Esophagus squamous epithelium (tissue), 5 donors: ENCODE measurements around the gene RBM10. TPM values are rescaled to one million over a fixed set of nuclear protein-coding genes. Genes with fewer than 3 reads are reported as not detected.

Source experiments
- DNase-seq: peaks from one replicate; lab custom pipeline; 2025; lab: John Stamatoyannopoulos, UW
- H3K27ac ChIP-seq, 4 donors: fragments of 200-600 bp; sonication (generic); one replicate each; pipeline ENCODE4 v1.5.1; 2016 to 2019; ENCODE audit warnings: mild to moderate bottlenecking in 1 of 4
- H3K27me3 ChIP-seq, 4 donors: fragments of 200-600 bp; sonication (generic); 1 replicate in 3 of 4; 2 replicates in 1 of 4; pipeline versions ENCODE4 v1.5.1 to v1.6.0; 2017 to 2021; ENCODE audit warnings: antibody characterized with exemption in 1 of 4
- H3K36me3 ChIP-seq, 3 donors: fragments of 200-600 bp; sonication (generic); one replicate each; pipeline ENCODE4 v1.5.1; 2016 to 2019
- H3K4me1 ChIP-seq, 3 donors: fragments of 200-600 bp; sonication (generic); one replicate each; pipeline ENCODE4 v1.5.1; 2017 to 2019
- H3K4me3 ChIP-seq, 4 donors: fragments of 200-600 bp; sonication (generic); 1 replicate in 3 of 4; 2 replicates in 1 of 4; pipeline ENCODE4 v1.5.1; 2016 to 2019; ENCODE audit warnings: mild to moderate bottlenecking in 2 of 4, moderate library complexity in 1 of 4
- H3K9me3 ChIP-seq, 3 donors: fragments of 200-600 bp; sonication (generic); one replicate each; pipeline ENCODE4 v1.5.1; 2016 to 2019
- POLR2A ChIP-seq, 4 donors: fragments of 450-650 bp; IDR thresholded peaks; one replicate each; pipeline ENCODE4 v1.6.1; 2017; ENCODE audit warnings: antibody characterized with exemption in 4 of 4, mild to moderate bottlenecking in 4 of 4, moderate library complexity in 3 of 4
- WGBS, 2 donors: methylation state at CpG; one replicate each; pipeline ENCODE4 v1.1.5; 2018; 5-methylcytosine and 5-hydroxymethylcytosine counted together
- intact Hi-C: fragments of 100-400 bp; cut with DNase I; formaldehyde crosslinking; loops from one replicate; pipeline ENCODE4 v1.15.0; 2022
- total RNA-seq, 4 donors: library from RNA; depleted of rRNA; stranded (reverse); fragments of >200 nt; gene quantifications; one replicate each; pipeline ENCODE4 v1.1.0, GENCODE V29; 2016
- TF ChIP-seq, protein P1 (sequence below), 6 experiments: fragments of 450-650 bp in 4 of 6; fragments of 200-600 bp in 2 of 6; sonication (generic) in 2 of 6; IDR thresholded peaks; one replicate each; pipeline ENCODE4 v1.5.1; 2016 to 2019; ENCODE audit warnings: antibody characterized with exemption in 6 of 6, mild to moderate bottlenecking in 4 of 6, moderate library complexity in 4 of 6
- donor health status: DM: yes; HTN: yes; CAD: no.

The RBM10 gene
- total RNA-seq, 4 donors from 2014 or later: 28.1 to 35.6 (median 28.6) TPM

DNA sequence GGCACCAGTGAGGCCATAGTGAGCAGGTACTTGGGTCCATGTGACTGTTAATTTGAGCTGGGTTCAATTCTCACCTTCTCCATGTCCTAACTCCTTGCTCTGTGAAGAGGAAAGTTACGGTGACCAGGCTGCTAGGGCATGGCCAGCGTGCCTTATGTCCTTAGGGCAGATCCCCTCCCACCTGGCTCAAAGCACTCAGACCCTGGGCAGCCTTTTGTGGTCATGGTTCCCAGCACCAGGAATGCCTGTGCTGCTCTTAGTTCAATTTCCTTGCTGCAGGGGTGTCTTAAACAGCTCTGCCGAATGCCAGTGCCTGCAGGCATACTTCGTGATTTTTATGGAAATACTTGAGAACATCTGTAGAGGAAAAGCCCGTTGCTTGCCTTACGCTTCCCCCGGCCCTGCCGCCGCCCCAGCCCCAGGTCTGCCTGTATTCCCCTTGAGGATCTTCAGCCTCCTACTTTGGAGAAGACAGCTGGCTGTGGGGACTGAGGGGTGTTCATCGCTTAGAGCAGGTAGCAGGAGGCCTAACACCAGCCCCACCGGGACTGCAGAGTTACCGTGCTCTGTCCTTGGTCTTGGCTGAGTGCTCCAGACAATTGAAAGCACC is 70.4 kb downstream of the RBM10 start:
- no peak for DNase-seq
- Histone ChIP-seq H3K27ac (peak overlapping the region in 3 of 4 donors; percentile 3 to 97 (median 9)), H3K4me1 (peaks cover 10 to 26% (median 14%) of the 10 kb centered on the region in 3 donors), H3K27me3 (no peaks in the 10 kb centered on the region), H3K36me3 (peaks cover 36 to 59% (median 46%) of the 10 kb centered on the region in 3 donors), H3K9me3 (no peaks in the 10 kb centered on the region), H3K4me3 (no peak overlapping the region)
- WGBS, 2 donors: 61 to 89% methylated on average over 7 of the region's 12 CpGs
- intact Hi-C loops: no loop called here
- TF ChIP-seq POLR2A (IDR thresholded peaks at IDR 0.05): no peak
- TF ChIP-seq, protein P1, sequence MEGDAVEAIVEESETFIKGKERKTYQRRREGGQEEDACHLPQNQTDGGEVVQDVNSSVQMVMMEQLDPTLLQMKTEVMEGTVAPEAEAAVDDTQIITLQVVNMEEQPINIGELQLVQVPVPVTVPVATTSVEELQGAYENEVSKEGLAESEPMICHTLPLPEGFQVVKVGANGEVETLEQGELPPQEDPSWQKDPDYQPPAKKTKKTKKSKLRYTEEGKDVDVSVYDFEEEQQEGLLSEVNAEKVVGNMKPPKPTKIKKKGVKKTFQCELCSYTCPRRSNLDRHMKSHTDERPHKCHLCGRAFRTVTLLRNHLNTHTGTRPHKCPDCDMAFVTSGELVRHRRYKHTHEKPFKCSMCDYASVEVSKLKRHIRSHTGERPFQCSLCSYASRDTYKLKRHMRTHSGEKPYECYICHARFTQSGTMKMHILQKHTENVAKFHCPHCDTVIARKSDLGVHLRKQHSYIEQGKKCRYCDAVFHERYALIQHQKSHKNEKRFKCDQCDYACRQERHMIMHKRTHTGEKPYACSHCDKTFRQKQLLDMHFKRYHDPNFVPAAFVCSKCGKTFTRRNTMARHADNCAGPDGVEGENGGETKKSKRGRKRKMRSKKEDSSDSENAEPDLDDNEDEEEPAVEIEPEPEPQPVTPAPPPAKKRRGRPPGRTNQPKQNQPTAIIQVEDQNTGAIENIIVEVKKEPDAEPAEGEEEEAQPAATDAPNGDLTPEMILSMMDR (IDR thresholded peaks at IDR 0.05): no peak

DNA sequence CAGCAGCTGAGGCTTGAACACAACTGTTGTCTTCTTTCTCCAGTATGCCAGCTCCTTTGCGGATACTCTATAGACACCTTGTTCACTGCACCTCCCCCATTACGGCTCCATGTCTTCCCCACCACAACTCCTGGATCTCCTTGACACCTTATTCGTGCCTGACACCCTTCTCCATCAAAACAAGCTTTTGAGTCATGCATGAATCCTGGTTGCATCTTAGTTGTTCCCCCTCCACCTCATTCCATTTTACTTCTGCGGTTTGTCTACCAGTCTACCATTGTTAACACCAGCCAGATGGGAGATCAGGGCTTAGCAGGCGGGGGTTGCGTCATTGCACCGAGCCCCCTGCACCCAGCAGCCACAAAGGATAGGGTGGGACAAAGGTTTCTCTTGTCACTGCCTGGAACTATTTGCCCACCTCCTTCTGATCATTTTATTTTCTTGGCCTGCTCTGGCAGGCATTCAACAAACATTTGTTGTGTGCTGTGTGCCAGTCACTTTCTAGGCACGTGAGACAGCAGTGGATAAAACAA is 71.4 kb downstream of the RBM10 start:
- H3K4me3 ChIP-seq: no peak overlapping the region
- intact Hi-C loops: no loop called here
- H3K9me3 ChIP-seq: no peaks in the 10 kb centered on the region
- peaks cover 14 to 37% (median 16%) of the 10 kb centered on the region in 3 donors for H3K4me1 ChIP-seq
- no peak for DNase-seq
- H3K27me3 ChIP-seq: no peaks in the 10 kb centered on the region
- peaks cover 26 to 48% (median 35%) of the 10 kb centered on the region in 3 donors for H3K36me3 ChIP-seq
- WGBS, 2 donors: 71 to 79% methylated on average over 7 to 8 of the region's 8 CpGs
- no peak for TF ChIP-seq POLR2A (IDR thresholded peaks at IDR 0.05)
- TF ChIP-seq, protein P1 (IDR thresholded peaks at IDR 0.05): no peak
- H3K27ac ChIP-seq: peak overlapping the region; percentile 76 to 98 (median 96)

DNA sequence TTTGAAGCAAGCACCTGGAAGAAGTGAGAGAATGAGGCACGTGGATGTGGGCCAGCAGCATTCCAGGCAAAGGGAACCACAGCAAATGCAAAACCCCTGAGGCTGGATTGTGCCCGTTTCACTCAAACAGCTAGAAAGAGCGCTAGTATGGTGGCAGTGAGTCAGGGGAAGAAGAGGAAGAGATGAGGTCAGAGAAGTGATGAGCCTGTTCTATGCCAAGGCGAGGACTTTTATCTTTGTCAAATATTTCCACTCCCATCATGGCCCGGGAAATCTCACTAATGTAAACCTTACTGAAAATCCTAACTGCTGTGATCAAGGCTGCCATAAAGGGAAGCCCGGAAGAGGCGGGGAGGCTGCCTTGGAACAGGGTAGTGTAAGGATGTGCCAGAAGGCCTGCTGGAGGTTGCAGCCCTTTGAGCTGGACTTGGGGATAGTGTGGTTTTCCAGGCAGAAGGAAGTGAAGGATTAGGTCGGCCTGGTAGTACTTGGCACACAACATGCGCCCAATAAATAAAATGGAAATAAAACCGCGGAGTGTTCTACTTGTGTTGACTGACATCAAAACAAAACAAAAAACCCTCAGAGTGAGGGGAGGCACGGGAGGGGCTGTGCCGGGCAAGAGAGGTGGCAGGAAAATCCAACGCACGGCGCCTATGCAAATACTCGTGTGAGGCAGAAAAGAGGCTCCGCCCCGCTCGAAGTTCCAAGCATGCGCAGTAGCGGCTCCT is 72.3 kb downstream of the RBM10 start:
- peak overlapping the region; percentile 76 to 98 (median 96) for H3K27ac ChIP-seq
- peak overlapping the region in 3 of 4 donors; percentile 25 to 85 (median 61) for H3K4me3 ChIP-seq
- no peaks in the 10 kb centered on the region for H3K27me3 ChIP-seq
- 1 to 14% methylated on average over 15 to 22 of the region's 22 CpGs for WGBS, 2 donors
- peaks cover 14 to 40% (median 16%) of the 10 kb centered on the region in 3 donors for H3K4me1 ChIP-seq
- H3K9me3 ChIP-seq: no peaks in the 10 kb centered on the region
- DNase-seq: no peak
- intact Hi-C loops: no loop called here
- H3K36me3 ChIP-seq: peaks cover 24 to 40% (median 28%) of the 10 kb centered on the region in 3 donors
- TF ChIP-seq, protein P1 (IDR thresholded peaks at IDR 0.05): no peak
- TF ChIP-seq POLR2A (IDR thresholded peaks at IDR 0.05): peak in 1 of 4 donors; percentile 5

DNA sequence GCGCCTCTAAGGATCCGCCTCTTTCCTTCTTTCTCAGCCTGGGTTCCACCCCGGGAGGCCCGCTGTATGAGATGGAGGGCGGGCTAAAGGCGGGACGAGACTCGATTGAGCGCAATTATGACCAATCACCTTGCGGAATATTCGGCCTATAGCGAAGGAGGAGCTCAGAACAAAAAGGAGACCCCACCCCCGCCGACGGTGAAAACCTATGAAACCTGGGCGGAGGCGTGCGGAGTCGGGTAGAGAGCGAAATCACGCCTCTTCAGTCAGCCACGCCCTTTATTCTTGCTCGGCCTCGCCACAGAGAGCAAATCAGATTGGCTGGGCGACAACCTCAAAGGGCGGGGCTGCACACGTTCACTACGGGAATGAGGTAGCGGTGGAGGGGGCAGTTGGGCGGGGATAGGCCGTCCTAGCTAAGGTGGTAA is 72.8 kb downstream of the RBM10 start:
- Histone ChIP-seq H3K27ac (peak overlapping the region; percentile 96 to 99 (median 98)), H3K27me3 (no peaks in the 10 kb centered on the region), H3K36me3 (peaks cover 18 to 37% (median 22%) of the 10 kb centered on the region in 3 donors), H3K4me1 (peaks cover 14 to 40% (median 16%) of the 10 kb centered on the region in 3 donors), H3K9me3 (no peaks in the 10 kb centered on the region), H3K4me3 (peak overlapping the region; percentile 61 to 91 (median 88))
- DNase-seq: peak; percentile 90
- intact Hi-C loops: no loop called here
- WGBS, 2 donors: 5% methylated on average over 21 of the region's 31 CpGs; no CpG with 5 or more reads in 1 of the 2 donors
- TF ChIP-seq, protein P1 (IDR thresholded peaks at IDR 0.05): no peak
- TF ChIP-seq POLR2A (IDR thresholded peaks at IDR 0.05): no peak
